ENCODE results near the gene SNRPD3.
"Not testable (repeated sequence)": the region's sequence is repeated elsewhere in the genome, so short reads cannot be mapped to it uniquely, and the experiment has no call there.

SNRPD3 gene

GRCh38 chr22:24552503-24553286 lies 3.1 kb upstream of the SNRPD3 start:
- not testable (repeated sequence) for H3K27me3 ChIP-seq (ENCODE audit: control insufficient read depth in 3 of 3, insufficient read depth in 3 of 3, low read depth in 1 of 3, low read length in 3 of 3); H3K27ac ChIP-seq (replicated peaks; ENCODE audit: low read length); H3K9ac ChIP-seq (ENCODE audit: low read depth, low read length, poor library complexity); DNase-seq (ENCODE audit: low spot score); H4K8ac ChIP-seq (ENCODE audit: low read depth, low read length); H2BK12ac ChIP-seq (ENCODE audit: low read length); H2BK5ac ChIP-seq (ENCODE audit: low read length); H3K23ac ChIP-seq (ENCODE audit: low read depth, low read length, poor library complexity); H3K9me3 ChIP-seq (replicated peaks in 1 of 2; ENCODE audit: control insufficient read depth in 2 of 2, insufficient read depth in 1 of 2, low read depth in 1 of 2, low read length in 2 of 2); H3K14ac ChIP-seq (ENCODE audit: low read length); H3K4ac ChIP-seq (ENCODE audit: low read length); H2BK15ac ChIP-seq (ENCODE audit: low read length); H3K4me2 ChIP-seq (ENCODE audit: insufficient read depth, low read length, poor library complexity, severe bottlenecking); H2AK5ac ChIP-seq (ENCODE audit: low read depth, low read length); H2BK120ac ChIP-seq (ENCODE audit: low read depth, low read length); H4K91ac ChIP-seq (ENCODE audit: low read depth, low read length, poor library complexity); H2AFZ ChIP-seq (ENCODE audit: low read length); H3K18ac ChIP-seq (ENCODE audit: low read length)
- Histone ChIP-seq H3K4me1 (ENCODE audit: control insufficient read depth in 2 of 2, insufficient read depth in 1 of 2, low read depth in 1 of 2, low read length in 2 of 2) (peaks cover 11 to 18% of the 10 kb centered on the region in 2 donors), H3K36me3 (replicated peaks in 1 of 2; ENCODE audit: control insufficient read depth in 2 of 2, insufficient read depth in 2 of 2, low read length in 2 of 2) (peaks cover 15 to 52% of the 10 kb centered on the region in 2 donors), H3K4me3 (ENCODE audit: low read length in 2 of 2) (peak overlapping the region in 1 of 2 donors; percentile 90), H3K79me1 (ENCODE audit: low read depth, low read length) (peaks cover 32% of the 10 kb centered on the region)
- WGBS, 2 donors (ENCODE audit: extremely low coverage in 2 of 2, insufficient read length in 2 of 2, insufficient replicate concordance in 1 of 2): no CpG with 5 or more reads among the region's 10 CpGs

- H2BK5ac ChIP-seq (ENCODE audit: low read length): no peak overlapping the region
- H2BK15ac ChIP-seq (ENCODE audit: low read length): no peak overlapping the region
- no peak overlapping the region for H3K14ac ChIP-seq (ENCODE audit: low read length)
- peaks cover 11 to 18% of the 10 kb centered on the region in 2 donors for H3K4me1 ChIP-seq (ENCODE audit: control insufficient read depth in 2 of 2, insufficient read depth in 1 of 2, low read depth in 1 of 2, low read length in 2 of 2)
- H4K8ac ChIP-seq (ENCODE audit: low read depth, low read length): no peak overlapping the region
- peaks cover 19 to 52% of the 10 kb centered on the region in 2 donors for H3K36me3 ChIP-seq (replicated peaks in 1 of 2; ENCODE audit: control insufficient read depth in 2 of 2, insufficient read depth in 2 of 2, low read length in 2 of 2)
- H3K18ac ChIP-seq (ENCODE audit: low read length): no peak overlapping the region
- H3K9me3 ChIP-seq (replicated peaks in 1 of 2; ENCODE audit: control insufficient read depth in 2 of 2, insufficient read depth in 1 of 2, low read depth in 1 of 2, low read length in 2 of 2): no peaks in the 10 kb centered on the region
- no CpG with 5 or more reads among the region's 12 CpGs for WGBS, 2 donors (ENCODE audit: extremely low coverage in 2 of 2, insufficient read length in 2 of 2, insufficient replicate concordance in 1 of 2)
- H3K79me1 ChIP-seq (ENCODE audit: low read depth, low read length): peaks cover 32% of the 10 kb centered on the region
- no peak overlapping the region for H2BK12ac ChIP-seq (ENCODE audit: low read length)
- H2BK120ac ChIP-seq (ENCODE audit: low read depth, low read length): no peak overlapping the region
- no peak overlapping the region for H3K27ac ChIP-seq (replicated peaks; ENCODE audit: low read length)
- no peak overlapping the region for H2AK5ac ChIP-seq (ENCODE audit: low read depth, low read length)
- H2AFZ ChIP-seq (ENCODE audit: low read length): peak overlapping the region; percentile 86
- H4K91ac ChIP-seq (ENCODE audit: low read depth, low read length, poor library complexity): no peak overlapping the region
- peak overlapping the region; percentile 6 for H3K23ac ChIP-seq (ENCODE audit: low read depth, low read length, poor library complexity)
- peak overlapping the region; percentile 84 for H3K4me2 ChIP-seq (ENCODE audit: insufficient read depth, low read length, poor library complexity, severe bottlenecking)
- DNase-seq (ENCODE audit: low spot score): no peak
- peak overlapping the region; percentile 90 to 95 for H3K4me3 ChIP-seq (ENCODE audit: low read length in 2 of 2)
- H3K9ac ChIP-seq (ENCODE audit: low read depth, low read length, poor library complexity): peak overlapping the region; percentile 57
- no peak overlapping the region for H3K4ac ChIP-seq (ENCODE audit: low read length)
- no peaks in the 10 kb centered on the region for H3K27me3 ChIP-seq (ENCODE audit: control insufficient read depth in 3 of 3, insufficient read depth in 3 of 3, low read depth in 1 of 3, low read length in 3 of 3)
These were observed 2.0 kb upstream of the SNRPD3 start for GRCh38 chr22:24553597-24554312.

- peak within 1 kb of the TSS; percentile 94 for H2AFZ ChIP-seq (ENCODE audit: low read length)
- H3K14ac ChIP-seq (ENCODE audit: low read length): peak within 1 kb of the TSS; percentile 82
- H2AK5ac ChIP-seq (ENCODE audit: low read depth, low read length): peak within 1 kb of the TSS; percentile 44
- peaks cover 22 to 54% of the 10 kb centered on the region in 2 donors for H3K36me3 ChIP-seq (replicated peaks in 1 of 2; ENCODE audit: control insufficient read depth in 2 of 2, insufficient read depth in 2 of 2, low read length in 2 of 2)
- H3K4me2 ChIP-seq (ENCODE audit: insufficient read depth, low read length, poor library complexity, severe bottlenecking): peak within 1 kb of the TSS; percentile 85
- peak within 1 kb of the TSS; percentile 69 for H2BK120ac ChIP-seq (ENCODE audit: low read depth, low read length)
- H3K4me1 ChIP-seq (ENCODE audit: control insufficient read depth in 2 of 2, insufficient read depth in 1 of 2, low read depth in 1 of 2, low read length in 2 of 2): peaks cover 11 to 18% of the 10 kb centered on the region in 2 donors
- no peak within 1 kb of the TSS for H4K8ac ChIP-seq (ENCODE audit: low read depth, low read length)
- H3K18ac ChIP-seq (ENCODE audit: low read length): peak within 1 kb of the TSS; percentile 99
- H2BK12ac ChIP-seq (ENCODE audit: low read length): no peak within 1 kb of the TSS
- no peaks in the 10 kb centered on the region for H3K27me3 ChIP-seq (ENCODE audit: control insufficient read depth in 3 of 3, insufficient read depth in 3 of 3, low read depth in 1 of 3, low read length in 3 of 3)
- peak within 1 kb of the TSS; percentile 94 for H4K91ac ChIP-seq (ENCODE audit: low read depth, low read length, poor library complexity)
- WGBS, 2 donors (ENCODE audit: extremely low coverage in 2 of 2, insufficient read length in 2 of 2, insufficient replicate concordance in 1 of 2): no CpG with 5 or more reads among the region's 64 CpGs
- H3K9me3 ChIP-seq (replicated peaks in 1 of 2; ENCODE audit: control insufficient read depth in 2 of 2, insufficient read depth in 1 of 2, low read depth in 1 of 2, low read length in 2 of 2): no peaks in the 10 kb centered on the region
- peak within 1 kb of the TSS; percentile 33 for H2BK5ac ChIP-seq (ENCODE audit: low read length)
- H2BK15ac ChIP-seq (ENCODE audit: low read length): peak within 1 kb of the TSS; percentile 97
- H3K23ac ChIP-seq (ENCODE audit: low read depth, low read length, poor library complexity): peak within 1 kb of the TSS; percentile 95
- peak within 1 kb of the TSS; percentile 90 to 95 for H3K4me3 ChIP-seq (ENCODE audit: low read length in 2 of 2)
- H3K79me1 ChIP-seq (ENCODE audit: low read depth, low read length): peaks cover 28% of the 10 kb centered on the region
- H3K9ac ChIP-seq (ENCODE audit: low read depth, low read length, poor library complexity): peak within 1 kb of the TSS; percentile 96
- peak within 1 kb of the TSS; percentile 90 for H3K27ac ChIP-seq (replicated peaks; ENCODE audit: low read length)
- DNase-seq (ENCODE audit: low spot score): no peak
- peak within 1 kb of the TSS; percentile 69 for H3K4ac ChIP-seq (ENCODE audit: low read length)
These were observed 1.3 kb upstream of the SNRPD3 start, which contains the start of gene GUCD1 for GRCh38 chr22:24554313-24555164. Gene GUCD1 (minus strand): TSS chr22:24555138. CDS start chr22:24554991, 147 bp downstream.
